Measurements from ENCODE around the gene KRT9. TPM values are rescaled to one million over a fixed set of nuclear protein-coding genes. Genes with fewer than 3 reads are reported as not detected.
"Not testable (repeated sequence)": the region's sequence is repeated elsewhere in the genome, so short reads cannot be mapped to it uniquely, and the experiment has no call there.

The KRT9 gene
- total RNA-seq, 2 experiments from 2014 or later = not detected

DNA sequence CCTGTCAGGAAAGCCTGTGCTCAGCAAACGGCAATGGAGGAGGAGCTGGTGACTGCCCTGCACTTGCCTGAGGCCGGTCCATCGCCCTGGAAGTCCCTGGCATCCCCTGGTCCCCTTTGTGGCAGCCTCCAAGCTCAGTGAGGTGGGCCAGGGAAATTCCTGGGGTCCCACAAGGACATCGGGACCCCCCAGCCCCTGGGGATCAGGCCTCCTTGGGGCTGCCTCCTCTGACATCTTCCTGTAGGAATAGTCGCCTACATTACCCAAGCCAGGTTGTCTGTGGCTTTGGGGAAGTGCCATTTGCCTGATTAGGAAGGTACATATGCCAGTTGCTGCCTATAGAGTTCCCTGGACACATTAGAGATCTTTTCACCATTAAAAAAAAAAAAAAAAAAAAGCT is 7.1 kb upstream of the KRT9 start:
- Mint-ChIP-seq H3K4me1 (ENCODE audit: low read depth) (no peaks in the 10 kb centered on the region), H3K4me3 (no peak overlapping the region), H3K27me3 (peaks cover 38% of the 10 kb centered on the region), H3K36me3 (ENCODE audit: low read depth) (no peaks in the 10 kb centered on the region), H3K27ac (no peak overlapping the region), H3K9me3 (no peaks in the 10 kb centered on the region)
- no peak for ATAC-seq
- ChIA-PET CTCF (interaction anchor here (0.9 to 2.5 kb wide), 9 partner anchors 8 to 88 kb away, joined by 3 to 16 read pairs (median 5); partner anchors contain the start of gene KRT19), POLR2A (no interaction called here)
- no peak for DNase-seq
- TF ChIP-seq, protein P1, sequence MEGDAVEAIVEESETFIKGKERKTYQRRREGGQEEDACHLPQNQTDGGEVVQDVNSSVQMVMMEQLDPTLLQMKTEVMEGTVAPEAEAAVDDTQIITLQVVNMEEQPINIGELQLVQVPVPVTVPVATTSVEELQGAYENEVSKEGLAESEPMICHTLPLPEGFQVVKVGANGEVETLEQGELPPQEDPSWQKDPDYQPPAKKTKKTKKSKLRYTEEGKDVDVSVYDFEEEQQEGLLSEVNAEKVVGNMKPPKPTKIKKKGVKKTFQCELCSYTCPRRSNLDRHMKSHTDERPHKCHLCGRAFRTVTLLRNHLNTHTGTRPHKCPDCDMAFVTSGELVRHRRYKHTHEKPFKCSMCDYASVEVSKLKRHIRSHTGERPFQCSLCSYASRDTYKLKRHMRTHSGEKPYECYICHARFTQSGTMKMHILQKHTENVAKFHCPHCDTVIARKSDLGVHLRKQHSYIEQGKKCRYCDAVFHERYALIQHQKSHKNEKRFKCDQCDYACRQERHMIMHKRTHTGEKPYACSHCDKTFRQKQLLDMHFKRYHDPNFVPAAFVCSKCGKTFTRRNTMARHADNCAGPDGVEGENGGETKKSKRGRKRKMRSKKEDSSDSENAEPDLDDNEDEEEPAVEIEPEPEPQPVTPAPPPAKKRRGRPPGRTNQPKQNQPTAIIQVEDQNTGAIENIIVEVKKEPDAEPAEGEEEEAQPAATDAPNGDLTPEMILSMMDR (IDR thresholded peaks at IDR 0.05) = no peak
- intact Hi-C loops (cut with micrococcal nuclease) = no loop called here

DNA sequence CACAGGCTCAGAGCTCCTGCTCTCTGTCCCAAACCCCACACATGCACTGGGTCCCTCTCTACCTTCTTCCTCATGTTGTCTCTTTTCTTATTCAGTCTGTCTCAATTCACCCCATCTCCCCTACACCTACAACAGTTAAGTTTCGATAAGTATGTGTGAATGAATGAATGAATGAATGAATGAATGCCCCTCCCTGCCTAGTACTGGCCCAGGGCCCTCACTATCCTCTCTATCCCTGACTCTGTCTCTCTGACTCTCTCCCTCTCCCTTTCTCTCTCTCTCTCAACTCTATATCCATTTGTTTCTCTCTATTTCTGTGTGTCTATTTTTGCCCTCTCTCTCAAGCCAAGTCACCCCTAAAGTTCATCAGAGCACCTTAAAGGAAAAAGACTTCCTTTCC is 6.7 kb upstream of the KRT9 start:
- H3K4me1 Mint-ChIP-seq (ENCODE audit: low read depth) = no peaks in the 10 kb centered on the region
- ATAC-seq (no peak), DNase-seq (no peak)
- no peak overlapping the region for H3K4me3 Mint-ChIP-seq
- no peaks in the 10 kb centered on the region for H3K9me3 Mint-ChIP-seq
- H3K36me3 Mint-ChIP-seq (ENCODE audit: low read depth) = no peaks in the 10 kb centered on the region
- ChIA-PET POLR2A (interaction anchor here (0.6 kb wide), 1 partner anchor 21 kb away, joined by 4 read pairs; no protein-coding TSS in a partner anchor), CTCF (interaction anchor here (1.0 to 2.5 kb wide), 6 partner anchors 8 to 70 kb away, joined by 3 to 16 read pairs (median 6); no protein-coding TSS in a partner anchor)
- TF ChIP-seq, protein P1 (IDR thresholded peaks at IDR 0.05) = no peak
- intact Hi-C loops (cut with micrococcal nuclease) = no loop called here
- H3K27ac Mint-ChIP-seq = no peak overlapping the region
- H3K27me3 Mint-ChIP-seq = peaks cover 38% of the 10 kb centered on the region

DNA sequence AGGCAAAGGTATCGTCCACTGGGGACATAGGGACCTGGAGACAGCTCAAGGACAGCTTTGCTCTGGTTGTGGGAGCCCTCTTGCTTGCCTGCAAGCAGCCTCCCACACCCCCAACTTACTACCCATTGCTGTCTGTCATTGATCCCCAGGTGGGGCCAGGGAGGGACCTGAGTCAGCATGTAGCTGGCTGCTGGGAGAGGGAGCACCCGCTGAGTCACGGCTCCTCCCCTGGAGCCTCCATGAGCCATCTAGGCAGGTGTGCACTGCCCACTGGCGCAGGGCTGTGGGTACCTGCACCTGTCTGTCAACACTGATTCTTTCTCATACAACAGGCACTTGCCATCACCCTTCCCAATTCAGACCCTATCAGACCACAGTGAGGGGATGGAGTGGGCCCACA is 4.9 kb upstream of the KRT9 start:
- intact Hi-C loops (cut with micrococcal nuclease); POLR2A ChIA-PET; H3K9me3 Mint-ChIP-seq; H3K4me1 Mint-ChIP-seq (ENCODE audit: low read depth); DNase-seq; H3K4me3 Mint-ChIP-seq; H3K27ac Mint-ChIP-seq; H3K36me3 Mint-ChIP-seq (ENCODE audit: low read depth); ATAC-seq: not testable (repeated sequence)
- peaks cover 42% of the 10 kb centered on the region for H3K27me3 Mint-ChIP-seq
- CTCF ChIA-PET = interaction anchor here (2.0 kb wide), 1 partner anchor 71 kb away, joined by 8 read pairs; no protein-coding TSS in a partner anchor

DNA sequence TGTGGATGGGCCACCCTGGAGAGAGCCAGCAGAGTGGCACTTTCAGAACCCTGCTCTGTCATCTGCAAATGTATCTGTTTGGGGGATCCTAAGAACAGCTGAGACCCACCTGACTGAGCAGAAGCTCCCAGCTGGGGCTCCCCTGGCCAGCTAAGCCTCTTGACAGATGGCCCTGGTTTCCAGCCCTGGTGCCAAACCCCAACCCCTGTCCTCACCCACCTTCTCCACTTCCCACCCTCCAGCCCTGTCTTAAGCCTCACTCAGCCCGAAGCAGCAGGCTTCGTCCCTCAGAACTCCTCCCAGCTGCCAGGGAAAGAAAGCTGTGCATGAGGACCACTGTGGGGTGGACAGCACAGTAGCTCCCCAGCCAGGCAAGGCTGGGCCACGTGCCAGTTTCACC is 3.5 kb upstream of the KRT9 start:
- Mint-ChIP-seq H3K9me3 (no peaks in the 10 kb centered on the region), H3K27ac (no peak overlapping the region), H3K4me3 (no peak overlapping the region), H3K36me3 (ENCODE audit: low read depth) (no peaks in the 10 kb centered on the region), H3K27me3 (peaks cover 41% of the 10 kb centered on the region), H3K4me1 (ENCODE audit: low read depth) (no peaks in the 10 kb centered on the region)
- no peak for ATAC-seq
- ChIA-PET POLR2A (no interaction called here), CTCF (interaction anchor here (0.9 to 2.0 kb wide), 3 partner anchors 73 to 90 kb away, joined by 3 to 8 read pairs (median 3); no protein-coding TSS in a partner anchor)
- DNase-seq = no peak
- TF ChIP-seq, protein P1 (IDR thresholded peaks at IDR 0.05) = no peak
- intact Hi-C loops (cut with micrococcal nuclease) = no loop called here

DNA sequence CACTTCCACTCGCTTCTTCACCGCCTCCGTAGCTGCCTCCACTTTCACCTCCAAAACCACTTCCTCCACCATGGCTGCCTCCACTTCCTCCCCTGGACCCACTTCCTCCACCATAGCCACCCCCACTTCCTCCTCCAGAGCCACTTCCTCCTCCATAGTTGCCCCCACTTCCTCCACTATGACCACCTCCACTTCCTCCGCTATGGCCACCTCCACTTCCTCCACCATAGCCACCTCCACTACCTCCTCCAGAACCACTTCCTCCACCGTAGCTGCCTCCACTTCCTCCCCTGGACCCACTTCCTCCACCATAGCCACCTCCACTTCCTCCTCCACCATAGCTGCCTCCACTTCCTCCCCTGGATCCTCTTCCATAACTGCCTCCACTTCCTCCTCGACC is 4.5 kb downstream of the KRT9 start:
- Mint-ChIP-seq H3K36me3 (ENCODE audit: low read depth) (no peaks in the 10 kb centered on the region), H3K4me1 (ENCODE audit: low read depth) (peaks cover 10% of the 10 kb centered on the region), H3K27ac (peak overlapping the region; percentile 65), H3K4me3 (no peak overlapping the region), H3K27me3 (peaks cover 21% of the 10 kb centered on the region), H3K9me3 (peaks cover 9% of the 10 kb centered on the region)
- POLR2A ChIA-PET = interaction anchor here (1.2 to 1.8 kb wide), 2 partner anchors 59 to 111 kb away, joined by 3 to 4 read pairs; no protein-coding TSS in a partner anchor
- TF ChIP-seq, protein P1 (IDR thresholded peaks at IDR 0.05) = no peak
- ATAC-seq (peak; percentile 20), DNase-seq (peak; percentile 9)
- CTCF ChIA-PET = interaction anchor here (1.1 to 4.9 kb wide), 3 partner anchors 12 to 96 kb away, joined by 4 to 45 read pairs (median 10); no protein-coding TSS in a partner anchor
- intact Hi-C loops (cut with micrococcal nuclease) = no loop called here
